ENCODE results near the gene HMCN2. TPM values are rescaled to one million over a fixed set of nuclear protein-coding genes. Genes with fewer than 3 reads are reported as not detected.

The HMCN2 gene
- total and polyA plus RNA-seq, 2 donors (not counting 3 experiments of a cell fraction or from before 2014, with no cell fraction given): 0.04 to 0.24 TPM

DNA sequence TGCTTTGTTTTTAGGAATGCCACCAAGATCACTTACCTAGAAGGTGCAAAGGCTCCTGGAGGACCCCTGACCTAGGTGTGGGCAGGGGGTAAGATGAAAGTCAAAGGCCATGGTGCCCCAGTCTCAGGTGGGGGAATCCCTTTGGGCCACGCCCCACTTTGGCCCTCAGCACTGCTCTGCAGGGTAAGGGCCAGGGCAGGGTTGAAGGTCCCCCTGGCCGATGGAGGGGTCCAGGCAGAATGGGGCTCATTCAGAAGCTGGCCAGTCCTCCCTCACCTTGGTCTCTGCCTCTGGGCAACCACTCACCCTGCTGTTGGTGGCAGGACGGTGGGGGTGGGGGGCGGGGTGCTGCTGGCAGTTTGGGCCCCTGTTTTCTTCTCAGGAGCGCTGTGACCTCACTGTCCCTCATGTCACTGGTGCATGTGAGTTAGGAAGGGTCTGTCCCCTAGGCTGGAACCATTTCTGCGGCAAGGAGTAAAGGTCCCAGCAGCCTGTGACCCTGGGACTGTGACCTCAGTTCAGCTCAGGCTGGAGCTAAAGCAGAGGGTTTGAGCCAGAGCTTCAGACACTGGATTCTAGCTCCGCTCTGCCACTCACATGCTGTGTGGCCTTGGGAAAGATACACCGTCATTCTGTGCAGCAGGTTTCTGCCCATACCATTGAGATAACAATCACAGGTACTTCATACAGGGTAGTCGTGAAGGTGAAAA, 177.3 kb downstream of the HMCN2 start:
- dilution Hi-C loops (cut with MboI; ENCODE audit: extremely low pct_ligation_motif_present, low sequenced_read_pairs): no loop called here
- intact Hi-C loops (cut with micrococcal nuclease): no loop called here

More for the DNA sequence above, 177.3 kb downstream of the HMCN2 start:
- H3K27ac ChIP-seq (ENCODE audit: insufficient read depth, low read depth, low read length): no peak overlapping the region
- H3K9me3 ChIP-seq (replicated peaks; ENCODE audit: control insufficient read depth, insufficient read depth, low read length): no peaks in the 10 kb centered on the region
- H3K4me1 ChIP-seq (ENCODE audit: control insufficient read depth, extremely low read depth, insufficient read depth, low read length): peaks cover 7% of the 10 kb centered on the region
- ChIA-PET CTCF (no interaction called here), POLR2A (interaction anchor here (0.8 kb wide), 1 partner anchor 80 kb away, joined by 6 read pairs; no protein-coding TSS in a partner anchor)
- DNase-seq (ENCODE audit: low read depth, low spot score): no peak
- no peak overlapping the region for H3K4me3 ChIP-seq (replicated peaks in 1 of 3; ENCODE audit: insufficient read depth in 1 of 3, low read depth in 1 of 3, low read length in 3 of 3)
- no peak for FAIRE-seq
- H2AFZ ChIP-seq (ENCODE audit: low read depth, low read length): no peak overlapping the region
- no peaks in the 10 kb centered on the region for H3K9me1 ChIP-seq (replicated peaks; ENCODE audit: control insufficient read depth, extremely low read depth, insufficient read depth, low read length)
- no peaks in the 10 kb centered on the region for H3K36me3 ChIP-seq (ENCODE audit: control insufficient read depth in 2 of 2, extremely low read depth in 1 of 2, insufficient read depth in 2 of 2, low read length in 2 of 2)
- H3K27me3 ChIP-seq (ENCODE audit: control insufficient read depth in 2 of 2, insufficient read depth in 2 of 2, low read length in 2 of 2): peaks cover 0 to 4% of the 10 kb centered on the region in 2 experiments
- H3K4me2 ChIP-seq (ENCODE audit: insufficient read depth, low read length): no peak overlapping the region
- H3K9ac ChIP-seq (replicated peaks; ENCODE audit: extremely low read depth, insufficient read depth, low read length): no peak overlapping the region
- no TSS peak for BruUV-seq (replicated peaks)
- H3K79me2 ChIP-seq (ENCODE audit: control insufficient read depth, insufficient read depth, low read length): no peaks in the 10 kb centered on the region
- no peaks in the 10 kb centered on the region for H4K20me1 ChIP-seq (replicated peaks; ENCODE audit: control insufficient read depth, extremely low read depth, insufficient read depth, low read length)
- TF ChIP-seq JUN (IDR thresholded peaks at IDR 0.05; ENCODE audit: borderline replicate concordance, insufficient read depth, insufficient read length, low read depth) (no peak), POLR2AphosphoS5 (IDR thresholded peaks at IDR 0.05; ENCODE audit: insufficient read depth, low read depth, low read length) (no peak), MAX (IDR thresholded peaks at IDR 0.05; ENCODE audit: insufficient read depth, insufficient read length) (no peak), POLR2A (IDR thresholded peaks at IDR 0.05; ENCODE audit: low read depth, low read length) (no peak), MYC (IDR thresholded peaks at IDR 0.05; ENCODE audit: low read depth, low read length) (no peak), CTCF (IDR thresholded peaks at IDR 0.05; ENCODE audit: extremely low read depth in 1 of 2, insufficient read depth in 1 of 2, low read depth in 1 of 2, low read length in 2 of 2) (no peak), FOS (IDR thresholded peaks at IDR 0.05; ENCODE audit: borderline replicate concordance, insufficient read depth, low read length) (no peak), EZH2 (IDR thresholded peaks at IDR 0.05; ENCODE audit: borderline replicate concordance, low read depth, low read length, severe bottlenecking) (no peak), GATA2 (IDR thresholded peaks at IDR 0.05; ENCODE audit: insufficient read depth, insufficient read length, low read depth, low read length) (no peak)
